ENCODE data around the gene ADGRV1.

DNA sequence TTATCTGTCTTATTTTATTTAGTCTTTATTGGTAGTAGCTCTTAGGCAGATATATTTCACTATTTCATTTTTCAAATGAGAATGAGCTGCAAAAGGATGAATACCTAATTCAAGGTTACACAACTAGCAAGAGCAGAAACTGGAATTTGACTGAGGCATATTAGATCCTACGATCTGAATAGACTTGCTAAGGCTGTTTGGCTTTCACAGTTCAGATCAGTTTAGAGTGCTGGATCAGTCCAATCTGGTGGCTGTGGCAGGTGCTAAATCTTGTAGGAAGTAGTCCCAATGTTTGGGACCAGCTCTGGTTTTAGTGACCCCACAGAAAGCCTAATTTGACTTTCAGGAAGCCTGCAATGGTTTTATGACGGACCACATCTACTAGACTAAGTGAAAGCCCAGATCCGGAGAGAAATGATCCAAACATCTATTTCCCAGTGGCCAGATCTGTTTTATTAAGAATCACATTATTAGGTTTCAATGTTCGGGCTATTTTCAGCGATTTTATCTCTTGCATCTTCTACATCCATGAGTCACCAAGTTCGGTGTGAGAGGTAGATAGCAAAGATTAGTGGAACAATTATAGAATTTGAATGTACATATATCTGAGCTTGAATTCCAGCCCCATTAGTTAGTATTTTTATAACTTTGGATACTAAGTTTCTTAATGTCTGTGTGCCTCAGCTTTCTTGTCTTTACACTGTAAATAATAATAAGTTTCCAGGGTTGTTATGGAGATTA is 359.5 kb downstream of the ADGRV1 start:
- TF ChIP-seq, protein P1, sequence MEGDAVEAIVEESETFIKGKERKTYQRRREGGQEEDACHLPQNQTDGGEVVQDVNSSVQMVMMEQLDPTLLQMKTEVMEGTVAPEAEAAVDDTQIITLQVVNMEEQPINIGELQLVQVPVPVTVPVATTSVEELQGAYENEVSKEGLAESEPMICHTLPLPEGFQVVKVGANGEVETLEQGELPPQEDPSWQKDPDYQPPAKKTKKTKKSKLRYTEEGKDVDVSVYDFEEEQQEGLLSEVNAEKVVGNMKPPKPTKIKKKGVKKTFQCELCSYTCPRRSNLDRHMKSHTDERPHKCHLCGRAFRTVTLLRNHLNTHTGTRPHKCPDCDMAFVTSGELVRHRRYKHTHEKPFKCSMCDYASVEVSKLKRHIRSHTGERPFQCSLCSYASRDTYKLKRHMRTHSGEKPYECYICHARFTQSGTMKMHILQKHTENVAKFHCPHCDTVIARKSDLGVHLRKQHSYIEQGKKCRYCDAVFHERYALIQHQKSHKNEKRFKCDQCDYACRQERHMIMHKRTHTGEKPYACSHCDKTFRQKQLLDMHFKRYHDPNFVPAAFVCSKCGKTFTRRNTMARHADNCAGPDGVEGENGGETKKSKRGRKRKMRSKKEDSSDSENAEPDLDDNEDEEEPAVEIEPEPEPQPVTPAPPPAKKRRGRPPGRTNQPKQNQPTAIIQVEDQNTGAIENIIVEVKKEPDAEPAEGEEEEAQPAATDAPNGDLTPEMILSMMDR (IDR thresholded peaks at IDR 0.05), result no peak
- no peak for TF ChIP-seq POLR2A (IDR thresholded peaks at IDR 0.05)
